ENCODE results near the gene RNU7-1. TPM values are rescaled to one million over a fixed set of nuclear protein-coding genes. Genes with fewer than 3 reads are reported as not detected.

RNU7-1 gene
- total and polyA plus RNA-seq, 10 of the 15 experiments (the other 5 are each of a cell fraction or from before 2014, with no cell fraction given) = not detected

- Histone ChIP-seq H3K9me3 (replicated peaks; ENCODE audit: control insufficient read depth, insufficient read depth, low read length) (no peaks in the 10 kb centered on the region), H3K27ac (ENCODE audit: control insufficient read depth, insufficient read depth) (peak overlapping the region; percentile 92), H3K9ac (ENCODE audit: control insufficient read depth, insufficient read depth, low read length) (peak overlapping the region; percentile 96), H4K20me1 (ENCODE audit: control insufficient read depth, insufficient read depth) (no peaks in the 10 kb centered on the region), H3K4me1 (ENCODE audit: control insufficient read depth, insufficient read depth, low read length) (peaks cover 11% of the 10 kb centered on the region; the same call in 1 of the 2 replicates), H3K79me2 (ENCODE audit: control insufficient read depth, insufficient read depth, low read length) (peaks cover 24% of the 10 kb centered on the region), H3K36me3 (ENCODE audit: control insufficient read depth in 2 of 2, insufficient read depth in 2 of 2, low read length in 1 of 2) (peaks cover 5 to 6% of the 10 kb centered on the region in 2 experiments; a peak in 3 of 4 replicates), H2AFZ (ENCODE audit: control insufficient read depth, low read depth, low read length) (no peak overlapping the region), H3K27me3 (replicated peaks in 1 of 2; ENCODE audit: control insufficient read depth in 2 of 2, insufficient read depth in 2 of 2, low read length in 1 of 2) (no peaks in the 10 kb centered on the region), H3K4me3 (peak overlapping the region; percentile 41), H3K4me2 (ENCODE audit: control insufficient read depth, insufficient read depth) (peak overlapping the region; percentile 86)
- CTCF ChIA-PET = interaction anchor here (0.7 to 8.6 kb wide), 16 partner anchors 9 to 174 kb away, joined by 3 to 111 read pairs (median 6); partner anchors contain the start of genes C1RL, CDCA3, LPCAT3 and SPSB2
- RAD21 ChIA-PET (ENCODE audit: unreplicated experiment) = interaction anchor here (0.9 to 1.9 kb wide), 9 partner anchors 12 to 87 kb away, joined by 3 to 8 read pairs (median 4); partner anchors contain the start of genes CDCA3 and SPSB2
- 76% methylated on average over 30 of the region's 32 CpGs for WGBS (ENCODE audit: insufficient coverage, insufficient replicate concordance, low lambda C conversion rate, missing lambda C conversion rate)
- FAIRE-seq (no peak), ATAC-seq (no peak), DNase-seq (ENCODE audit: low read depth, low spot score) (no peak)
- SMC1A ChIA-PET (ENCODE audit: uncharacterized antibody, unreplicated experiment) = interaction anchor here (1.0 to 1.6 kb wide), 6 partner anchors 9 to 71 kb away, joined by 3 to 12 read pairs (median 4); partner anchors contain the start of gene TPI1
- BruUV-seq (replicated peaks) = TSS peak; percentile 47
- TF ChIP-seq RELB (IDR thresholded peaks at IDR 0.05; ENCODE audit: low read depth) (0 out of 2 replicates have a peak, but pooled peaks have one; percentile 7), SUZ12 (IDR thresholded peaks at IDR 0.05; ENCODE audit: unreplicated experiment) (no peak), PML (IDR thresholded peaks at IDR 0.05; ENCODE audit: low read length) (no peak), NBN (IDR thresholded peaks at IDR 0.05) (no peak), CHD2 (IDR thresholded peaks at IDR 0.05; ENCODE audit: borderline replicate concordance, low read depth, low read length) (0 out of 2 replicates have a peak, but pooled peaks have one; percentile 13), POLR2A (IDR thresholded peaks at IDR 0.05; ENCODE audit: low read depth, low read length) (peak; percentile 33; the same call in 1 of the 2 replicates), POLR2AphosphoS2 (IDR thresholded peaks at IDR 0.05; ENCODE audit: low read depth, low read length) (0 out of 2 replicates have a peak, but pooled peaks have one; percentile 47)
- POLR2A ChIA-PET = interaction anchor here (0.9 to 17.8 kb wide), 15 partner anchors 8 to 87 kb away, joined by 3 to 524 read pairs (median 6); partner anchors contain the start of genes ATN1, CDCA3, EMG1 and LPCAT3
- in situ Hi-C loops (cut with MboI) (no loop called here), intact Hi-C loops (cut with micrococcal nuclease; ENCODE audit: unreplicated experiment) (loop anchor here (2.0 kb wide), 1 partner anchor 14 kb away; no protein-coding TSS in a partner anchor)
Observed at GRCh38 chr12:6938353-6939190, 5.0 kb upstream of the RNU7-1 start.

All from GM12878 (cell line).